ENCODE measurements around the gene SLC6A16.
A peak's percentile ranks its signal among the peaks of the same experiment; 100 is the strongest.
"Not testable (repeated sequence)": the region's sequence is repeated elsewhere in the genome, so short reads cannot be mapped to it uniquely, and the experiment has no call there.

Gene SLC6A16

DNA sequence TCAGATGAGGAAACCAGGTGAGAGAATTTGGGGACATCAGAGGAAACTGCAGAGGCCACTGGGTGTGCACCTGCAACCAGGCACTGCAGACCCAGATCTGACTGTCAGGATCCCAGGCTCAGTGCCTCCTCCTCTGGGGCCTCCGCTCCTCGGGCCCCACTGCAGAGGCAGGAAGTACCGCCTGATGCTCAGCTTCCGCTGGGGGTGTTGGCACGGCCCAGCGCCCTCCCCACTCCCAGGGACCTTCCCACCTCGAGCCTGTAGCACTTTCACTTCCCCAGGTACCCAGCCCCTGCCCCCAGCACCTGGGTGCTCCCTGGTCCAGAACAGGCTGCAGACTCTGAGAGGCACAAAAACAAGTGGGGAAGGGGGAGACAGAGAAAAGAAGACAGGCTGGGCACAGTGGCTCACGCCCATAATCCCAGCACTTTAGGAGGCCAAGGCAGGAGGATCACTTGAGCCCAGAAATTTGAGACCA is 8.9 kb upstream of the SLC6A16 start:
- no peak for DNase-seq (ENCODE audit: low spot score)
- TF ChIP-seq CTCF (IDR thresholded peaks at IDR 0.05) = no peak
- no peak overlapping the region for H3K4me3 ChIP-seq

DNA sequence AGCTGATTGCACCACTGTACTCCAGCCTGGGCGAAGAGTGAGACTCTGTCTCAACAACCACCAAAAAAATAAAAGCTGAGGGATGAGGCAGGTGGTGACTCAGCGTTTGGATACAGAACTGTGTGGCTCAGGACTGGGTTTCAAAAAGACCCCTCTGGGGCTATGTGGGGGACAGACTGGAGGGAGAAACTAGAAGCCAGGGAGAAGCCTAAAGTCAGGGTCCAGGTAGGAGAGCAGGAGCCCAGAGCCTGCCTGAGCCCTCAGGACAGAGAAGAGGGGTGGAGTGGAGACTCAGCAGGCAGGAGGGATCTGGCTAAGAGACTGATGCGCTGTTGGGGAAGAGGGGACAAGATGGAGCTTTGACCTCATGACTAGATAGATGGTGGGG is 8.4 kb upstream of the SLC6A16 start:
- H3K27ac ChIP-seq = no peak overlapping the region
- no peak for TF ChIP-seq CTCF (IDR thresholded peaks at IDR 0.05)
- H3K4me3 ChIP-seq = no peak overlapping the region
- DNase-seq (ENCODE audit: low spot score) = peak; percentile 67

More for the DNA sequence above, 8.9 kb upstream of the SLC6A16 start:
- no peak overlapping the region for H3K27ac ChIP-seq

DNA sequence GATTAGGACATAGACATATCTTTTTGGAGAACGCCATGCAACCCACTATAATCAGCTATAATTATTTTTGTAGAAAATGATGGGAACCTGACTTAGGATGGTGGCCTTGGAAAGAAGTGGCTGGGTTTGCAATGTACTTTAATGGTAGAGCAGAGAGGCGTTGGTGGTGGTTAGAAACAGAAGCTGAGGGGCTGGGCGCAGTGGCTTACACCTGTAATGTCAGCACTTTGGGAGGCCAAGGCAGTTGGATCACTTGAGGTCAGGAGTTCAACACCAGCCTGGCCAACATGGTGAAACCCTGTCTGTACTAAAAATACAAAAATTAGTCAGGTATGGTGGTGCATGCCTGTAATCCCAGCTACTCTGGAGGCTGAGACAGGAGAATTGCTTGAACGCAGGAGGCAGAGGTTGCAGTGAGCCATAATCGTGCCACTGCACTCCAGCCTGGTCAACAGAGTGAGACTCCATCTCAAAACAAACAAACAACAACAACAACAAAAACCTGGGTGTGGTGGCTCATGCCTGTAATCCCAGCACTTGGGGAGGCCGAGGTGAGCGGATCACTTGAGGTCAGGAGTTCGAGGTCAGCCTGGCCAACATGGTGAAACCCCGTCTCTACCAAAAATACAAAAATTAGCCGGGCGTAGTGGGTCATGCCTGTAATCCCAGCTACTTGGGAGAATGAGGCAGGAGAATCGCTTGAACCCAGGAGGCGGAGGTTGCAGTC is 7.9 kb upstream of the SLC6A16 start:
- DNase-seq (ENCODE audit: low spot score) = peak; percentile 12
- not testable (repeated sequence) for H3K27ac ChIP-seq, H3K4me3 ChIP-seq

- peak; percentile 57 for DNase-seq (ENCODE audit: low spot score)
- TF ChIP-seq CTCF (IDR thresholded peaks at IDR 0.05) = no peak
- no peak overlapping the region for H3K4me3 ChIP-seq
- H3K27ac ChIP-seq = no peak overlapping the region
Measured at GRCh38 chr19:49331616-49332055, 6.6 kb upstream of the SLC6A16 start.

DNA sequence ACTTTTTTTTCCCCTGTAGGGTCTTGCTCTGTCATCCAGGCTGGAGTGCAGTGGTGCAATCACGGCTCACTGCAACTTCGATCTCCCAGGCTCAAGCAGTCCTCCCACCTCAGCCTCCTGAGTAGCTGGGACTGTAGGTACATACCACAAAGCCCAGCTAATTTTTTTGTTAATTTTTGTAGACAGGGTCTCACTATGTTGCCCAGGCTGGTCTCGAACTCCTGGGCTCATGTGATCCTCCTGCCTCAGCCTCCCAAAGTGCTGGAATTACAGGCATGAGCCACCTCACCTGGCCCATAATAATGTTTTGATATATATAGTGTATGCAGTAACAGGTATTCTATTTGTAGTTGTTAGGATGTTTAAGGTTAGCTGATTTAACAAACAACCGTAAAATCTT is 6.2 kb upstream of the SLC6A16 start:
- not testable (repeated sequence) for H3K27ac ChIP-seq, H3K4me3 ChIP-seq
- peak; percentile 12 for DNase-seq (ENCODE audit: low spot score)

DNA sequence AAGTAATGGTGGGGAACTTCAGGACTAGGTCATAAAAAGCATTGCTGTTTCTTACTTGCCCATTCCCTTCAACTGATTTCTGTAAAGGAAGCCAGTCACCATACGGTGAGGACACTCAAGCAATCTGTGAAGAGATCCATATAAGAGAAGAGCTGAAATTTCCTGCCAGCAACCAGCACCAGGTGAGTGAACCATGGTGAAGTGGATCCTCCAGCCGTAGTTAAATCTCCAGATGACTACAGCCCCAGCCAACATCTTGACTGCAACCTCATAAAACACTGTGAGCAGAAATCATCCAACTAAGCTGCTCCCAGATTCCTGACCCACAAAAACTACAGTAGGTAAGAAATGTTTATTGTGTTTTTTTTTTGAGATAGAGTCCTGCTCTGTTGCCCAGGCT is 3.8 kb upstream of the SLC6A16 start:
- Histone ChIP-seq H3K27ac (no peak overlapping the region), H3K4me3 (no peak overlapping the region)
- DNase-seq (ENCODE audit: low spot score) = no peak
- TF ChIP-seq CTCF (IDR thresholded peaks at IDR 0.05) = no peak

DNA sequence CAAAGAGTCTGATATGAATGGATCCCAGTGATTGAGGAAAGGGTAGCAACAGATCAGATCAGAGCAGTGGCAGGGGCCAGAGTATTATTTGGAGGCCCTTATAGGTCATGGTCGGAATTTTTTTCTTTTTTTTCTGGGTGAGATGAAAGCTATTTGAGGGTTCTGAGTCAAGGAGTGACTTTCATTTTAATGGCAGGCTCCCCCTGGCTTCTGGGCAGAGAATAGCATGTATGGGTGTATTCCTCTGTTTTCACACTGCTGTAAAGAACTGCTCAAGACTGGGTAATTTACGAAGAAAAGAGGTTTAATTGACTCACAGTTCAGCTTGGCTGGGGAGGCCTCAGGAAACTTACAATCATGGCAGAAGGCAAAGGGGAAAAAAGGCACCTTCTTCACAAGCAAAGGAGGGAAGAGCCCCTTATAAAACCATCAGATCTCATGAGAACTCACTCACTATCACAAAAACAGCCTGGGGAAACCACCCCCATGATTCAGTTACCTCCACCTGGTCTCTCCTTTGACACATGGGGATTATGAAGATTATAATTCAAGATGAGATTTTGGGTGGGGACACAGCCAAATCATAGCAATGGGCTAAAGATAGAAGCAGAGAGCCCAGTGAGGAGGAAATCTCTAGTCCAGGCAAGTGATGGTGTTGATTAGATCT is 3.0 kb upstream of the SLC6A16 start:
- Histone ChIP-seq H3K27ac (no peak overlapping the region), H3K4me3 (no peak overlapping the region)
- peak; percentile 27 for TF ChIP-seq CTCF (IDR thresholded peaks at IDR 0.05)
- DNase-seq (ENCODE audit: low spot score) = peak; percentile 7

DNA sequence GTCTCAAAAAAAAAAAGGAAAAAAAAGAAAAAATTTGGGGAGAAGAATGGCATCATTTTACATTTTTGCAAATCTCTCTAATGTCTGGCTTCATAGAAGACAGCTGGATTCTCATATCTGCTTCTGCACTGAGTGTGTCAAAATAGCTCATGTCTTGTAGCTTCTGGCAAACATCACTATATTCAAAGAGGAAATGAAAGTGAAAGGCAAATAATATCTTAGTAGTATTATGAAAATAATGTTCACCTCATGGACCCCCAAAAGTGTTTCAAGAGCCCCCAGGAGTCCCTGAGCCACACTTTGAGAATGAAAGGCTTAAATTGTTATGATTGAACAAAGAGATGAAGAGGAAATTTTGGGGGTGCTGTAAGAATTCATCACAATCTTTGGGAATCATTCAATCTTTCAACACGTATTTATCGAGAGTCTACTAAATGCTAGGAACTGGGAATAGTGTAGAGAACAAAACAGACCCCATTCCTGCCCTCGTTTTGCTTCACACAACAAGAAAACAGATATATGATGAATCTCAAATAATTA is 1.2 kb upstream of the SLC6A16 start:
- TF ChIP-seq CTCF (IDR thresholded peaks at IDR 0.05) = no peak
- DNase-seq (ENCODE audit: low spot score) = peak; percentile 4
- Histone ChIP-seq H3K27ac (no peak overlapping the region), H3K4me3 (no peak overlapping the region)

DNA sequence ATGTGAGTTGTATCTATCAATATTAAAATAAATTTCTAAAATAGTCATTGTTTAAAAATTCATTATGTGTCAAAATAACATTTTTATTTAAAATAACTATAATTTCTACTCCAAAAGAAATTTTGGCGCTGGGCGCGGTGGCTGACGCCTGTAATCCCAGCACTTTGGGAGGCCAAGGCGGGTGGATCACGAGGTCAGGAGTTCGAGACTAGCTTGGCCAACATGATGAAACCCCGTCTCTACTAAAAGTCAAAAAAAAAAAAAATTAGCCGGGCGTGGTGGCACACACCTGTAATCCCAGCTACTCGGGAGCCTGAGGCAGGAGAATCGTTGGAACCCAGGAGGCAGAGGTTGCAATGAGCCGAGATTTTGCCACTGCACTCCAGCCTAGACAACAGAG is 765 bp upstream of the SLC6A16 start:
- not testable (repeated sequence) for H3K4me3 ChIP-seq; H3K27ac ChIP-seq; DNase-seq (ENCODE audit: low spot score)

Data from coronary artery (tissue), 2 donors.